IPS DF 6.9 (cell line): Measurements from ENCODE around the gene BMERB1.
"Not testable (repeated sequence)": the region's sequence is repeated elsewhere in the genome, so short reads cannot be mapped to it uniquely, and the experiment has no call there.

ENCODE experiments used
- DNase-seq: peaks from one replicate; pipeline ENCODE4 v3.0.0-alpha.2; 2013; ENCODE audit warnings: low read depth, low spot score
- H3K27ac ChIP-seq: one replicate; pipeline ENCODE4 v1.5.1; 2013; ENCODE audit warnings: low read length, control low read depth
- H3K27me3 ChIP-seq: 2 replicates; pipeline ENCODE4 v1.6.1; 2013; ENCODE audit warnings: mild to moderate bottlenecking, low read length; ENCODE audit not compliant: control insufficient read depth, insufficient read depth
- H3K36me3 ChIP-seq: 2 replicates; pipeline ENCODE4 v1.6.1; 2013; ENCODE audit warnings: low read length; ENCODE audit not compliant: control insufficient read depth, insufficient read depth
- H3K4me1 ChIP-seq: 2 replicates; pipeline ENCODE4 v1.6.1; 2013; ENCODE audit warnings: low read length; ENCODE audit not compliant: control insufficient read depth, insufficient read depth
- H3K4me3 ChIP-seq: 2 replicates; pipeline ENCODE4 v1.5.1; 2013; ENCODE audit warnings: mild to moderate bottlenecking, low read length
- H3K9me3 ChIP-seq: 2 replicates; pipeline ENCODE4 v1.6.1; 2013; ENCODE audit warnings: low read length, inconsistent platforms; ENCODE audit not compliant: control insufficient read depth, insufficient read depth
- WGBS: extraction: QIAGEN DNeasy Blood & Tissue Kit; methylation state at CpG from one replicate; pipeline ENCODE4 v1.1.7; 2013; ENCODE audit warnings: mixed read lengths, missing lambda C conversion rate; ENCODE audit not compliant: insufficient read length, insufficient coverage; 5-methylcytosine and 5-hydroxymethylcytosine counted together

BMERB1 gene

DNA sequence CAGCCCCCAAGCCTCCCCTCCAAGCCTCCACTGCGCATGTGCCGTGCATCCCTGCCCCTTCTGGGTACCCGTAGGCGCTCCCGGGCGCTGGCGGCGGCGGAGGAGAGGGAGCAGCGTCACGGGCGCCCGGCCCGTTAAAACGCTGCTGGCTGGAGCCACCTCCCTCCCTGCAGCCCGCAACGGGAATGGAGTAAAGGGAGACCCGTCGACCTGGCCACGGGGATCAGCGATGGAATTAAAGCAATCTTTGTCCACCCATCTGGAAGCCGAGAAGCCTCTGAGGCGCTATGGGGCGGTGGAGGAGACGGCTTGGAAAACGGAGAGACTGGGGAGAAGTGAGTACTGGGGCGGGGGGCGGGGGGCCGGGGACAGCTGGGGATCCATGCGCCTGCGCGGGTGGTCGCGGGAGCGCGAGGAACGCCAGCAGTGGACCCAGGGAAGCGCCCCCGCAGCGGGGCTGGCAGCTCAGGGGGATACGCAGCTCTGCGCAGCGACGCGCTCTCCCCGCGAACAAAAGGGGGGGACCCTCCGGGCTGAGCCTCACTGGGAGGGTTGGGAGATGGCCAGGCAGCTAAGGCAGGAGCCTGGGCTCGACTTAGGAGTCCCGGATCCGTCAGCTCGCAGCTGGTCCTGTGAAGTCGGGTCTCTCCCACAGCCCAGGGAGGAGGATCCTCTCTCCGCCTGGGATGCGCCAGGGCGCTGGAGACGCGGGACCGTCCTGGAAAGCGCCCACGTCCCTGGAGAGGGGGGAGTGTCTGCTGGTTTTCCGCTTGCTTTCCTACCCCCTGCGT is at the start of gene BMERB1:
Gene BMERB1, plus strand, starts transcription at position 164 of the 791 bp plus-strand sequence. Its CDS starts 66 bp downstream, at position 230.
- DNase-seq, result no peak
- Histone ChIP-seq H3K4me3 (peak within 1 kb of the TSS; percentile 76), H3K27me3 (no peaks in the 10 kb centered on the region; the same call in 1 of the 2 replicates), H3K9me3 (no peaks in the 10 kb centered on the region), H3K4me1 (no peaks in the 10 kb centered on the region), H3K27ac (no peak within 1 kb of the TSS), H3K36me3 (no peaks in the 10 kb centered on the region)
- no CpG with 5 or more reads among the region's 63 CpGs for WGBS

DNA sequence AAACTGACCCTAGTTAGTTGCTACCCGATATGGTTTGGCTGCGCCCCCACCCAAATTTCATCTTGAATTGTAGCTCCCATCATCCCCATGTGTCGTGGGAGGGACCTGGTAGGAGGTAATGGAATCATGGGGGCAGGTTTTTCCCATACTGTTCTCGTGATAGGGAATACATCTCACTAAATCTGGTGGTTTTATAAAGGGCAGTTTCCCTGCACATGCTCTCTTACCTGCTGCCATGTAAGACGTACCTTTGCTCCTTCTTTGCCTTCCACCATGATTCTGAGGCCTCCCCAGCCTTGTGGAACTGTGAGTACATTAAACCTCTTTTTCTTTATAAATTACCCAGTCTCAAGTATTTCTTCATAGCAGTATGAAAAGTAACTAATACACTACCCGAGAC is 46.3 kb upstream of the BMERB1 start:
- not testable (repeated sequence) for DNase-seq, H3K4me3 ChIP-seq, H3K27me3 ChIP-seq, H3K36me3 ChIP-seq, H3K4me1 ChIP-seq, H3K9me3 ChIP-seq, H3K27ac ChIP-seq
- WGBS, result no CpG with 5 or more reads among the region's 6 CpGs

DNA sequence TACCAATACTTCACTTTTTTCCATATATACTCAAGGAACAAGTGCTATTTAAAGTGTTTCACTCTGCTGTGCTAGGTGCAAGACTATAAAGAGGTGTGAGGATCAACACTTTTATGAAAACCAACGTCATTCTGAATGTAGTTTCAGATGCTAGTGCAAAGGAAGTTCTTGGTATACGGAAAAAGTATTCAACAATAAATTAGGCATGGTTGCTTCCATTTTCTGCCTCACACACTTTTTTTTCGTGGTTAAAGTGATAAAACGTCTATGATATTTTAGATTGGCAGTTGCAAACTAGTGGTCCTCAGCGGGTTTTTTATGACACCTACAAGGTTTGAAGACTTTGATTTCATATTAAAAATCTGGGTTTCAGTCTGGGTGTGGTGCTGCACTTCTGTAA is 44.5 kb upstream of the BMERB1 start:
- H3K4me1 ChIP-seq, H3K27me3 ChIP-seq, DNase-seq, H3K27ac ChIP-seq, H3K4me3 ChIP-seq, H3K9me3 ChIP-seq, H3K36me3 ChIP-seq: not testable (repeated sequence)
- WGBS, result no CpG with 5 or more reads among the region's 5 CpGs

DNA sequence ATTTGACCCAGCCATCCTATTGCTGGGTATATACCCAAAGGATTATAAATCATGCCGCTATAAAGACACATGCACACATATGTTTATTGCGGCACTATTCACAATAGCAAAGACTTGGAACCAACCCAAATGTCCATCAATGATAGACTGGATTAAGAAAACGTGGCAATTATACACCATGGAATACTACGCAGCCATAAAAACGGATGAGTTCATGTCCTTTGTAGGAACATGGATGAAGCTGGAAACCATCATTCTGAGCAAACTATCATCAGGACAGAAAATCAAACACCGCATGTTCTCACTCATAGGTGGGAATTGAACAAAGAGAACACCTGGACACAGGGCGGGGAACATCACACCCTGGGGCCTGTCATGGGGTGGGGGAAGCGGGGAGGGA is 41.4 kb upstream of the BMERB1 start:
- WGBS, result no CpG with 5 or more reads among the region's 8 CpGs
- DNase-seq, H3K4me1 ChIP-seq, H3K4me3 ChIP-seq, H3K27ac ChIP-seq, H3K27me3 ChIP-seq, H3K9me3 ChIP-seq, H3K36me3 ChIP-seq: not testable (repeated sequence)

DNA sequence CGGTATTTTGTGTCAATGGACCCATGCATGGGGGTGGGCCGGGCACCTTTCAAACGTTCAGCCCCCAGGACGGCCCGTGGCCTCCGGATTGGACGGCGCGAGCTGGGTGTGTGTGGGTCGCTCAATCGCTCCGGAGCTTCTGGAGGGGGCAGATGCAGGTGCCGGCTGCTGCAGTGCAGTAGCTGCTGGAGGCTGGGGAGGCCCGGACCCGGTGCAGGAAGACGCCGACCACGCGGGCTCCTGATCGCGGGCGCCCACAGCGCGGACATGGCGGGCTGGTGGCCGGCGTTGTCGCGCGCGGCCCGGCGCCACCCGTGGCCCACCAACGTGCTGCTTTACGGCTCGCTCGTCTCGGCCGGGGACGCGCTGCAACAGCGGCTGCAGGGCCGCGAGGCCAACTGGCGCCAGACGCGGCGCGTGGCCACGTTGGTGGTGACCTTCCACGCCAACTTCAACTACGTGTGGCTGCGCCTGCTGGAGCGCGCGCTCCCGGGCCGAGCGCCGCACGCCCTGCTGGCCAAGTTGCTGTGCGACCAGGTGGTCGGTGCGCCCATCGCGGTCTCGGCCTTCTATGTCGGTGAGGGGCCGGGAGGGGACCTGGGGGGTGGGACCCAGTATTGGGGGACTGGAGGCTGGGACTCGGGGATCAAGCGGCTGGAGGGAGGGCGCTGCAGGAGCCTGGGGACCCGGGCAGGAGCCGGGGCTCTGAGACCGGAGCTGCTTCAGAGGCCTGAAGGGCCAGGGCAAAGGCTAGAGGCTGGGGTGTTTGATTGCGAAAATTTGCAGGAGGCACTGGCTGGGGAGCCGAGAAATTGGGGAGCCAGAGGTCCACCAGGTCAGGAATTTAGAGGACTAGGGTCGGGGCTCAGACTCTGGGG is 38.5 kb upstream of the BMERB1 start, which contains the start of gene MPV17L:
Gene MPV17L, plus strand, starts transcription at position 124 of the 878 bp plus-strand sequence. Its CDS starts 144 bp downstream, at position 268.
- peak within 1 kb of the TSS; percentile 74 for H3K4me3 ChIP-seq
- not testable (repeated sequence) for H3K27ac ChIP-seq, H3K27me3 ChIP-seq, H3K9me3 ChIP-seq, H3K4me1 ChIP-seq, H3K36me3 ChIP-seq
- DNase-seq, result peak; percentile 35
- no CpG with 5 or more reads among the region's 79 CpGs for WGBS

GRCh38 chr16:15396509-15396829 is 37.9 kb upstream of the BMERB1 start:
- not testable (repeated sequence) for DNase-seq, H3K27ac ChIP-seq, H3K27me3 ChIP-seq, H3K36me3 ChIP-seq, H3K9me3 ChIP-seq, H3K4me1 ChIP-seq
- WGBS, result no CpG with 5 or more reads among the region's 8 CpGs
- peak overlapping the region; percentile 74; the same call in 1 of the 2 replicates for H3K4me3 ChIP-seq

- no CpG with 5 or more reads among the region's 11 CpGs for WGBS
- Histone ChIP-seq H3K27me3 (no peaks in the 10 kb centered on the region), H3K9me3 (no peaks in the 10 kb centered on the region), H3K36me3 (no peaks in the 10 kb centered on the region), H3K27ac (no peak overlapping the region), H3K4me3 (no peak overlapping the region), H3K4me1 (peaks cover under 1% of the 10 kb centered on the region; the same call in 1 of the 2 replicates)
- no peak for DNase-seq
Observed at GRCh38 chr16:15396948-15397594, 37.3 kb upstream of the BMERB1 start.

GRCh38 chr16:15398618-15399316 is 35.6 kb upstream of the BMERB1 start:
- Histone ChIP-seq H3K27ac (no peak overlapping the region), H3K9me3 (no peaks in the 10 kb centered on the region), H3K4me1 (peaks cover 2% of the 10 kb centered on the region; the same call in 1 of the 2 replicates), H3K4me3 (no peak overlapping the region), H3K27me3 (no peaks in the 10 kb centered on the region), H3K36me3 (no peaks in the 10 kb centered on the region)
- DNase-seq, result no peak
- WGBS, result no CpG with 5 or more reads among the region's 14 CpGs

- no CpG with 5 or more reads among the region's 3 CpGs for WGBS
- Histone ChIP-seq H3K4me3 (no peak overlapping the region), H3K9me3 (no peaks in the 10 kb centered on the region), H3K27me3 (no peaks in the 10 kb centered on the region), H3K4me1 (peaks cover 2% of the 10 kb centered on the region; the same call in 1 of the 2 replicates), H3K27ac (no peak overlapping the region), H3K36me3 (no peaks in the 10 kb centered on the region)
- no peak for DNase-seq
Observed at GRCh38 chr16:15399317-15399716, 35.1 kb upstream of the BMERB1 start.

DNA sequence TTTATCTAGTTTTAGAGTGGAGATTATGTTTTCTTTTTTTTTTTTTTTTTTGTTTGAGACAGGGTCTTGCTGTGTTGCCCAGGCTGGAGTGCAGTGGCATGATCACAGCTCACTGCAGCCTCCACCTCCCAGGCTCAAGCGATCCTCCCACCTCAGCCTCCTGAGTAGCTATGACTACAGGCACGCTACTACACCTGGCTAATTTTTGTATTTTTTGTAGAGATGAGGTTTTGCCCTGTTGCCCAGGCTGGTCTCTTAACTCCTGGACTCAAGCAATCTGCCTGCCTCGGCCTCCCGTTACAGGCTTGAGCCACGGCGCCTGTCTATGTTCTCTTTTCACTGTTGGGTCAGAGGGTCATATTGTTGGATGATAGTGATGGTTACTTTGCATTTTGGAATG is 34.1 kb upstream of the BMERB1 start:
- not testable (repeated sequence) for DNase-seq, H3K4me3 ChIP-seq, H3K27me3 ChIP-seq, H3K27ac ChIP-seq, H3K9me3 ChIP-seq, H3K4me1 ChIP-seq, H3K36me3 ChIP-seq
- WGBS, result no CpG with 5 or more reads among the region's 6 CpGs
